ENCODE results near the gene CACNG4. TPM values are rescaled to one million over a fixed set of nuclear protein-coding genes. Genes with fewer than 3 reads are reported as not detected.

CACNG4 gene
- total RNA-seq, 1 donor from 2014 or later = 0.74 TPM

DNA sequence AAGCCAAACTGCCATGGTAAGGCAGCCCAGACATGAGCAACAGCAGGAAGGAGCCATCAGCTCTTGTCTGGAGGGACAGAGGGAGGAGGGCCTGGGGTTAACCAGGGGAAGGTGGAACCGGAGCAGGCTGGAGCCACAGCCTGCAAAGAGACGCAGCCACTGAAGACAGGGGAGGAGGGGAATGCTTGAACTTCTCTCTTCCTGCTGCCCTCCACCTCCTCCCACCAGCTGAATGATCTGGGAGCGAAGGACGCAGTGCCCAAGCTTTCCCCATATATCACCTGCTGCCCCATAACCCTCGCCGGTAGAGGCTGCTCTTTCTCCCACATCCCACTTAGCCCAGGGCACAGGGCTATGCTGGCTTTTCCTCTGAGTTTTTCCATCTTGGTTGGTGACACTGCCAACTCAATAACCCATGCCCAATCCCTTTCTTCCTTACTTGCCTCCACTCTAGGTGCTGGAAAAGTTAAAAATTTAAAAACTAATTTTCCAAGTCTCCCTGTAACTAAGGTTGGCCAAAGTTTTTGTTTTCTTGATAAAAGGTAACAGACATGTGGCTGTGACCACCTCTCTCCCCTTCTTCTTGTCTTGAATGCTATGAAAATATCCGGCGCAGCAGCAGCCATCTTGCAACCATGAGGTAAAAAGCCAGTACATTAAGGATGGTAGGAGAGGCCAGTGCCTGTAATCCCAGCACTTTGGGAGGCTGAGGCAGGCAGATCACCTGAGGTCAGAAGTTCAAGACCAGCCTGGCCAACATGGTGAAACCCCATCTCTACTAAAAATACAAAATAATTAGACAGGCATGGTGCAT, 21.8 kb upstream of the CACNG4 start:
- Histone ChIP-seq H3K9me3 (no peaks in the 10 kb centered on the region), H3K27me3 (no peaks in the 10 kb centered on the region)
- no peak for TF ChIP-seq POLR2AphosphoS5 (IDR thresholded peaks at IDR 0.05; ENCODE audit: insufficient read depth in 1 of 2, low read depth in 1 of 2)
- no peak for TF ChIP-seq POLR2A (IDR thresholded peaks at IDR 0.05)
- TF ChIP-seq, protein P1, sequence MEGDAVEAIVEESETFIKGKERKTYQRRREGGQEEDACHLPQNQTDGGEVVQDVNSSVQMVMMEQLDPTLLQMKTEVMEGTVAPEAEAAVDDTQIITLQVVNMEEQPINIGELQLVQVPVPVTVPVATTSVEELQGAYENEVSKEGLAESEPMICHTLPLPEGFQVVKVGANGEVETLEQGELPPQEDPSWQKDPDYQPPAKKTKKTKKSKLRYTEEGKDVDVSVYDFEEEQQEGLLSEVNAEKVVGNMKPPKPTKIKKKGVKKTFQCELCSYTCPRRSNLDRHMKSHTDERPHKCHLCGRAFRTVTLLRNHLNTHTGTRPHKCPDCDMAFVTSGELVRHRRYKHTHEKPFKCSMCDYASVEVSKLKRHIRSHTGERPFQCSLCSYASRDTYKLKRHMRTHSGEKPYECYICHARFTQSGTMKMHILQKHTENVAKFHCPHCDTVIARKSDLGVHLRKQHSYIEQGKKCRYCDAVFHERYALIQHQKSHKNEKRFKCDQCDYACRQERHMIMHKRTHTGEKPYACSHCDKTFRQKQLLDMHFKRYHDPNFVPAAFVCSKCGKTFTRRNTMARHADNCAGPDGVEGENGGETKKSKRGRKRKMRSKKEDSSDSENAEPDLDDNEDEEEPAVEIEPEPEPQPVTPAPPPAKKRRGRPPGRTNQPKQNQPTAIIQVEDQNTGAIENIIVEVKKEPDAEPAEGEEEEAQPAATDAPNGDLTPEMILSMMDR (IDR thresholded peaks at IDR 0.05) = no peak

DNA sequence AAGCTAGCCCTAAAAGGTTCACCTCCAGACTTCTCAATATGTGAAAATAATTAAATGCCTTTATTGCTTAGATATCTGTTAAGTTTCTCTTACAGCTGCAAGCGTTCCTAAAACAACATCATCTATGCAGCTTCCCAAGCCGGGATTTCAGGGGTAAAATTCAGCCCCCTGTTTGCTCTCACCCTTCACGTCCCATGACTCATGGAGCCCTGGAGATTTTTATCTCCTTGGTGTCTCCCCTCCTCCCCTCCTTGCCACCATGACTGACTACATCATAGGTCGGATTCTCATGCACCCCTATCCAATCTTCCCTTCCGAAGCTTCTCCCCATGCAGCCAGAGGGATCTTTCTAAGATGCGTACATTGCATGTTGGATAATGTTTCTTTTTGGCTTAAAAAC, 21.0 kb upstream of the CACNG4 start:
- no peak for TF ChIP-seq POLR2A (IDR thresholded peaks at IDR 0.05)
- TF ChIP-seq, protein P1 (IDR thresholded peaks at IDR 0.05) = no peak
- TF ChIP-seq POLR2AphosphoS5 (IDR thresholded peaks at IDR 0.05; ENCODE audit: insufficient read depth in 1 of 2, low read depth in 1 of 2) = no peak
- peaks cover 17% of the 10 kb centered on the region for H3K4me1 ChIP-seq
- no peaks in the 10 kb centered on the region for H3K27me3 ChIP-seq
- intact Hi-C loops (cut with DNase I) = no loop called here
- no peaks in the 10 kb centered on the region for H3K36me3 ChIP-seq
- H3K9me3 ChIP-seq = no peaks in the 10 kb centered on the region
- H3K27ac ChIP-seq = no peak overlapping the region
- no peak for DNase-seq (ENCODE audit: extremely low spot score in 2 of 2)
- H3K4me3 ChIP-seq = no peak overlapping the region

More for the DNA sequence above, 21.8 kb upstream of the CACNG4 start:
- Histone ChIP-seq H3K4me1 (peaks cover 17% of the 10 kb centered on the region), H3K27ac (no peak overlapping the region), H3K36me3 (no peaks in the 10 kb centered on the region), H3K4me3 (no peak overlapping the region)
- intact Hi-C loops (cut with DNase I) = no loop called here
- no peak for DNase-seq (ENCODE audit: extremely low spot score in 2 of 2)

DNA sequence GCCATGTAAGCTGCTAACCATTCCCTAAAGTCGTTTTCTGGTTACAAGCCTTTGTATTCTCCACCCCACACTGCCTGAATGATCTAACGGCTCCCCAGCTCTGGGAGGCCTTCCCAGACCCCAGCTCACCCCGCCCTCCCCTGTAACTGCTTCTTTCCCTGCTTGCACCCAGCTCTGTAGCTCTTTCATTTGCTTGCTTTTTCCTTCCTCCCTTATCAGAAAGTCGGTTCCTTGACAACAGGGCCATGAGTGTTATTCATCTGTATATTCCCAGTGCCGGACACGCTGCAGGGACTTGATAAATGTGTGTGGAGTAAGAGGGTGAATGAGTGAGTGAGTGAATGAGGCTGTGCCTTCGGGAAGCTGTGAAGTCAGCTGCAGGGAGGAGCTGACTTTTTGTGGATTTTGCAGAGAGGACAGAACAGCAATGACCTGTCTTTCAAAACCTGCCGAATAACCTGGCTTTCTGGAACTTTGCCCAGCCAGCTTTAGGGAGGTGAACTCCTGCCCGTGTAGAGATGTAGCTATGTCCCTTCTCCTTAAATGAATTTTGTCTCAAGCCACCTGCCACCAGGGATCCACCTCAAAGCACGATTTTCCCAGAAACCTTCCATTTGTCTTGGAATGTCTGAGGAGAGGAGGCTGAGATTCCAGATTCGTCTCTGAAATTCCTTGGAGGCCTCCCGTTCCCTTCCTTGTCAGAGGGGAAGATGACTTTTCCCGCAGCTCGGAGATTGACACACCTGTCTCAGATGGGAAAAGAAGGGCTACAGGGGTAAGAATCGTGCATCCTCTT, 20.0 kb upstream of the CACNG4 start:
- intact Hi-C loops (cut with DNase I) = no loop called here
- H3K4me3 ChIP-seq = no peak overlapping the region
- TF ChIP-seq POLR2A (IDR thresholded peaks at IDR 0.05) = no peak
- TF ChIP-seq, protein P1 (IDR thresholded peaks at IDR 0.05) = no peak
- no peak for TF ChIP-seq POLR2AphosphoS5 (IDR thresholded peaks at IDR 0.05; ENCODE audit: insufficient read depth in 1 of 2, low read depth in 1 of 2)
- no peak overlapping the region for H3K27ac ChIP-seq
- H3K27me3 ChIP-seq = no peaks in the 10 kb centered on the region
- no peaks in the 10 kb centered on the region for H3K9me3 ChIP-seq
- H3K4me1 ChIP-seq = peaks cover 17% of the 10 kb centered on the region
- DNase-seq (ENCODE audit: extremely low spot score in 2 of 2) = no peak
- H3K36me3 ChIP-seq = no peaks in the 10 kb centered on the region

DNA sequence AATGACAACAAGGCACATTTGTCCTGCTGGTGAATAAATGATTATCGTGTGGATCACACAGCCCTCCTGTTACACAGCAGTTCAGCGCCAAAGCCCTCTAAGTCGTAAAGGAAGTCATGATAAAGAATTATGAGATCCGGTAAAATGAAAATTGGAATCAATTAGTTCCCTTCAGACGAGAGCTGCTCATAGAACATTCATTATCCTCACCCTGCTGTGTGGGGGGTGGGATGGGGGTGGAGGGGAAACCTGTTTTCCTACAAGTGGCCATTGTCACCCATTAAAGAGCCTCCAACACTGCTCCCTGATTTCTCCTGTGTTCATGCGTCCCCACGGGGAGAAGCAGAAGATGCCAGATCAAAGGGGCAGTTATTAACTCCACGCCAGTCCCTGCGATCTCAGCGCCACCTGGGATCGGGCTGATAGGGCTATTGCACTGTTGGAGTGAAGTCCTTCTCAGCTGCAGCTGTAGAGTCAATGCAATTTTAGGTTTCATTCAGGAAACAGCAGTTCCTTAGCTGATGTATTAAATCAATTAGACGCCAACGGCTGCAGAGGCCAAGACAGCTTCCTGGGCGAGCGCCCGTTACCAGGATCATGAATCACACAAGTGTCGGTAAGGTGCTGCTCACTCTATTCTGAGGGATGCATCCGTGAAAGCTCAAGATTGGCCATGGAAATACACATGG, 19.2 kb upstream of the CACNG4 start:
- TF ChIP-seq POLR2AphosphoS5 (IDR thresholded peaks at IDR 0.05; ENCODE audit: insufficient read depth in 1 of 2, low read depth in 1 of 2) (no peak), POLR2A (IDR thresholded peaks at IDR 0.05) (no peak)
- TF ChIP-seq, protein P1 (IDR thresholded peaks at IDR 0.05) = no peak
- Histone ChIP-seq H3K27ac (no peak overlapping the region), H3K4me1 (peaks cover 17% of the 10 kb centered on the region), H3K27me3 (no peaks in the 10 kb centered on the region), H3K4me3 (no peak overlapping the region), H3K9me3 (no peaks in the 10 kb centered on the region), H3K36me3 (no peaks in the 10 kb centered on the region)
- intact Hi-C loops (cut with DNase I) = no loop called here
- DNase-seq (ENCODE audit: extremely low spot score in 2 of 2) = no peak

Data from vagina (tissue), 2 donors.